OCI-M2 (cell line): ENCODE measurements around the gene DGLUCY.
"Not testable (repeated sequence)": the region's sequence is repeated elsewhere in the genome, so short reads cannot be mapped to it uniquely, and the experiment has no call there.

Source experiments
- DNase-seq: peaks from one replicate; lab custom pipeline; 2025; ENCODE audit not compliant: unreplicated experiment; lab: John Stamatoyannopoulos, UW

The DGLUCY gene

DNA sequence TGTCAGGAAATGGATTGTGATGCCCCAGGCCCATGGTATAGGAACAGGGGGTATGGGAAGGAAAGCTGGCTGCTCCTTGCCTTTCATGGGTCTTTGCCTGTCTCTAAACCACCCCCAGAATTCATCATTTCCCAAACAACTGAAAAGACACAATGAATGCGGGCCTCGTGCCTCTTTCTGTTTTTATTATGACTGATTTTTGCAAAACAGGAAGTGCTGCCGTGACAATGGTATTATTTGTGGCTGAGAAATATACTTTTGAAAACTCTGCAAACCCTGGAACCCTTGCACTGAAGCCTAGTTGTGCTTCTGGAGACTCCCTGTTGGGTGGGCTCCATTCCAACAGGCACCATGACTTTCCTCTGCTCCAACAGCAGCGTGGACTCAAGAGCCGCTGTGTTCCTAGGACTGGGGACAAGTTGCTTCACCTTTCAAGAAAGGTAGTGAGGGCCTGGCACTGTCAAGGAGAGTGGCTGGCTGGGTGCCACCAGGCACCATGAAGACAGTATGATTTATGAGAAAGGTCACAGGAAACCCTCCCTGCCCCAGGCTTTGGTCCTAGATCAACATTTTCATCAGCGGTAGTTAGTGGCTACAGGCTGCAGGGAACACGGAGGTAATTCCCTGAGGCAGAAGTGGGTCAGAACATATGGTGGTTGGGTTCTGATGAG, 4.8 kb upstream of the DGLUCY start:
- DNase-seq = no peak

DNA sequence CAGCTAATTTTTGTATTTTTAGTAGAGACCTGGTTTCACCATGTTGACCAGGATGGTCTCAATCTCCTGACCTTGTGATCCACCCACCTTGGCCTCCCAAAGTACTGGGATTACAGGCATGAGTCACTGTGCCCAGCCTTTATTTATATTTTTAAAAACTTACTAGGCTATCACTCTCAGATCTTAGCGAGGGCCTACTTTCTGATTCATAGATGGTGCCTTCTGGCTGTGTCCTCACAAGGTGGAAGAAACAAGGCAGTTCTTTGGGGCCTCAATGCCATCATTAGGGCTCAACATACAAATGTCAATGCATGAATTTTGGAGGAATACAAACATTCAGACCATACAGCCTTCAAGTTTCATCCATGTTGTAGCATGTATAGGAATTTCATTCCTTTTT, 2.4 kb upstream of the DGLUCY start:
- DNase-seq = no peak

GRCh38 chr14:91112194-91112593, 1.7 kb upstream of the DGLUCY start:
- DNase-seq = no peak

DNA sequence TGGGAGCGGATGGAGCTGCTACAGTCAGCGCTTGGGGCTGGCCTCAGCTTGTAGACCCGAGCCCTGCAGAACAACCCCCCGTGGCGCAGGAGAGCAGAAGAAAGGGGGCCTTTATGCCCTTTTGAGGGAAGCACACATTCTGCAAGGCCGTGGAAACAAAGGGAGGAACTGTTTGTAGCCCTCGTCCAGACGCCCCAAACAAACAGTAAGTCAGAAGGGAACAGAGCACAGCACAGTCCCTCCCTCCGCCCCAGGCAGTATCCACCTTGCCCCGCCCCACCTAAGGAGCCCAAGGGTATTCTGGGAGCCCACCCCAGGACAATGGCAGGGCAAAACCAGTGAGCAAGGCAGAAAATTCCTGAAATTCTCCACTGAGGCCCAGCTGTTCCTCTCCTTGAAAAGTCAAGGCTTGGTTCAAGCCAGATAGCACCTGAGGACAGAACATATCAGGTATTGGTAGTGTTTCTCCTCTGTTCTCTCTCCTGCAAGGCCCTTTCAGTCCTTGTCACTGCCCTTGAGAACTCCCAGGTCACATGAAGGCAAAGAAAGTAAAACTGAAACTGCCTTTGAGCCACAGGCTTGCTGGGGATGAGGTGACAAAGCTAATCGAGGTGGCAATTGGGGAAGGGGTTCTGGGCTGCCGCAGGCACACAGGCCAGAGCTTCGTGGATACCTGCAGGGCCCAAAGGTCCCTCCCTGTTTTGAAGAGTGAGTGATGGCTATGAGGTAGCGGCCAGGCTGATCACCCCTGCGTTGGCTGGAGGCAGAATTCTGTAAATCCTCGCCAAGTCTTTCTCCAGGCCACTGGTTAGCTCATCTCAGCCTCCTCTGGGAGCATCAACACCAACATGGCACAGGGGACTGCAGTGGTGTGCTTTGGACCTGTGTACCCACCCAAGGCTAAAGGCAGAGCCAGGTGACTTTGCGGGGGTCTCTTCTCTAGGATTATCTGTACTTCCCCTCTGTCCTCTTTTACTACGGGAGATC, 499 bp downstream of the DGLUCY start:
- peak; percentile 84 for DNase-seq

GRCh38 chr14:91115986-91116770, 2.3 kb downstream of the DGLUCY start:
- no peak for DNase-seq

DNA sequence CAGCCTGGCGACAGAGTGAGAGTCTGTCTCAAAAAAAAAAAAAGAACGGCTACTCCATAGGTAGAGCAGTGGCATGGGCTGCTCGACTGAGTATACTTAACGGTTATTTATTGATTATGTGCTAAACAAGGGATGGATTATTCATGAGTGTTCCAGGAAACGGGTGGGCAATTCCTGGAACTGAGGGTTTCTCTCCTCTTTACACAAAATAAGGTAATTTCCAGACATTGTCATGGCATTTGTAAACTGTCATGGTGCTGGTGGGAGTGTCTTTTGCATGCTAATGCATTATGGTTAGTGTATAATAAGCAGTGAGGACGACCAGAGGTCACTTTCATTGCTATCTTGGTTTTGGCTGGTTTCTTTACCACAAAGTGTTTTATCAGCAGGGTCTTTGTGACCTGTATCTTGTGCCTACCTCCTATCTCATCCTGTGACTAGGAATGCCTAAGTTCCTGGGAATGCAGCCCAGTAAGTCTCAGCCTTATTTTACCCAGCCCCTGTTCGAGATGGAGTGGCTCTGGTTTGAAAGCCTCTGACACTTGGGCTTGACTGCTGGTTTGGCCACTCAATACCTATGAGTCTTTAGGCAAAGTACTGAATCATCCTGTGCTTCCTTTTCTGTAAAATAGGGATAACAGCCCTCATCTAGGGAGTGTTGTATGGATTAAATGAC, 3.2 kb downstream of the DGLUCY start:
- DNase-seq = no peak

DNA sequence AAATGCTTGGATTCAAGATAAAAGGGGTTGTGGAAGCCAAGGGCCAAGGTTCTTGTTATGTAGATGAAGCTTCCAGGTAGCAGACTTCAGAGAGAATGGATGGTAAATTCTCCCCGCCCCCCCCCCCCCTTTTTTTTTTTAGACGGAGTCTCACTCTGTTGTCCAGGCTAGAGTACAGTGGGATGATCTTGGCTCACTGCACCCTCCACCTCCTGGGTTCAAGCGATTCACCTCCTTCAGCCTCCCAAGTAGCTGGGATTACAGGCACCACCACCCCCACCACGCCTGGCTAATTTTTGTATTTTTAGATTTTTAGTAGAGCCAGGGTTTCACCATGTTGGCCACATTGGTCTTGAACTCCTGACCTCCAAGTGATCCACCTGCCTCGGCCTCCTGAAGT, 4.1 kb downstream of the DGLUCY start:
- no peak for DNase-seq

GRCh38 chr14:91118511-91119068, 4.7 kb downstream of the DGLUCY start:
- no peak for DNase-seq

- DNase-seq = no peak
These were observed 5.9 kb downstream of the DGLUCY start for GRCh38 chr14:91119556-91120311.

GRCh38 chr14:91123201-91123600, 9.3 kb downstream of the DGLUCY start:
- DNase-seq = no peak

DNA sequence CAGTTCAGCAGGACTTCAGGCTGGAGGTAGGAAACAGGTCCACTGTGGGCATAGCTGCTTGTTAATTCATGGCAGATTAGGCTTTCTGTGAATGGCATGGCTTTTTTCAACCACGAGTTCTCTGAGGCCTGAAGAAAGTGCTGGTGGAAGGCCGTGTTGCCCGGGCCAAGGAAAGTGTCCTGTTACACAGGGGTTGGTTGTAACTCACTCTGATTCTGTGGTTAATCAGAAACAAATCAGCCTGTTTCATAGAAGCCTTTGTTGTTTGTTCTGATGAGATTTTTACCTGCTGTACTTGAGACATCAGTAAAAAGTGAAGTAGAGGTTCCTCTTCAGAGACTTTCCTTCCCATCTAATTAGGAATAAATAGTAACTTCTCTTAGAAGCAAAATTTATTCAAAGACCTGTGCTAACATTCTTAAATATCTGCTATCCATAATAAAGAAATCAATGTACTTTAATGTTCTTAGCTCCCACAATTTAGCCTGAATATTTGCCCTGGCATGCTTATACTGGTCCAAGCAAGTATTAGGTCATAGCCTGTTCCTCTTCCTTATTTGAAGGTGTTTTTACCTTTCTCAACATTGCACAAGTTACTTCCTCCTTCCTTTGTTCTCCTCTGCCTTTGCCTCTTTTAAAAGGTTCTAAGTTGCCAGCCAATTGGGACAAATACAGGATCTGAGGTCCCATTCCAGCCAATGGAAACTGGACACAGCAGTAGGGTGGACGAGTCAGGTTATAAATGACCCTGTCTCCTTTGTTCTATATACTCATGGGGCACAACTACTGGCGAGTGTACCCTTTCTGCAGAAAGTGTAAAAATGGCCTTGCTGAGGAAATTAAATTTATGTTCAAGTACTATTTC, 10.8 kb downstream of the DGLUCY start:
- DNase-seq = not testable (repeated sequence)

DNA sequence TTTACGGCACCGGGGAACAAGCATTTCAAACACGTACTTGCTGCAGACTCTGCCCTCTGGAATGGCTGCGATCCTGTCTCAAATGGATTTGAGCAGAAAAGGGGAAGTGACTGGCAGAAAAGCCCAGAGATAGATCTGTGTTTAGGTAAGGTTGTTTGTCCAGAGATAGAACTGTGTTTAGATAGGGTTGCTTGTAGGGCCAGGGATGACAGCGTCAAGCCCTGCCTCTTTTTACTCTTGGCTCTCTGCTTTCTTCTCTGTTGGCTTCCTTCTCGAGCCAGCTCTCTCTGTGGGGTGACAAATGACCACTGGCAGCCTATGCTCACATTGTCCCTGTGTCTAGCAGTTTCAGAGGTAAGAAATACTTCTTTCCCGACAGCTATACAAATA, 11.4 kb downstream of the DGLUCY start:
- DNase-seq = no peak

DNA sequence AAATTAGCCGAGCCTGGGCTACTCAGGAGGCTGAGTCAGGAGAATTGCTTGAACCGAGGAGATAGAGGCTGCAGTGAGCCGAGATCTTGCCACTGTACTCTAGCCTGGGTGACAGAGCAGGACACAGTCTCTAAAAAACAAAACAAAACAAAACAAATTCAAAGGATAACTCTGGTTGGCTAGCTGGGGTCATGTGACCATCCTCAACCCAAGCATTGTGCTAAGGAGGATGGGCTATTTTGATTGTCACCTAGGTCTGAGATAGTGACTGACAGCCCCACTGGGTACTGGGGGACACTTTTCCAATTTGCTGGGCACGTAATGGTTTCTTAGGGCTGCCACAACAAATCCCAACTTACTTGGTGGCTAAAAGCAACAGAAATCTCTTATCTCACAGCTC, 11.9 kb downstream of the DGLUCY start:
- no peak for DNase-seq

- no peak for DNase-seq
These were observed 12.9 kb downstream of the DGLUCY start for GRCh38 chr14:91126761-91127160.

GRCh38 chr14:91127401-91127801, 13.5 kb downstream of the DGLUCY start:
- no peak for DNase-seq

DNA sequence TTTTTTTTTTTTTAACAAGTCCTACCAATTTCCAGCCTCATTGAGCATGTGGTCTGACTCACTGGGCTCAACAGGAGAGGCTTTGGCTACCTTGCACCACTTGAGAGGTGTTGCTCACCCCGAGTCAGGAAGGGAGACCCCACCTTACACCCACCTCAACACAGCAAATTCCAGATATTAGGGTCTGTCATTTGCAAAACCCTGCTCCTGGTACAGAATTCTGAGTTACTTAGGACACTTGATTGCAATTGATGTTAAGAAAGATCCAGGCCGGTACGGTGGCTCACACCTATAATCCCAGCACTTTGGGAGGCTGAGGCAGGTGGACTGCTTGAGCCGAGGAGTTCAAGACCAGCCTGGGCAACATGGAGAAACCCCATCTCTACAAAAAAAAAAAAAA, 14.1 kb downstream of the DGLUCY start:
- DNase-seq = no peak

DNA sequence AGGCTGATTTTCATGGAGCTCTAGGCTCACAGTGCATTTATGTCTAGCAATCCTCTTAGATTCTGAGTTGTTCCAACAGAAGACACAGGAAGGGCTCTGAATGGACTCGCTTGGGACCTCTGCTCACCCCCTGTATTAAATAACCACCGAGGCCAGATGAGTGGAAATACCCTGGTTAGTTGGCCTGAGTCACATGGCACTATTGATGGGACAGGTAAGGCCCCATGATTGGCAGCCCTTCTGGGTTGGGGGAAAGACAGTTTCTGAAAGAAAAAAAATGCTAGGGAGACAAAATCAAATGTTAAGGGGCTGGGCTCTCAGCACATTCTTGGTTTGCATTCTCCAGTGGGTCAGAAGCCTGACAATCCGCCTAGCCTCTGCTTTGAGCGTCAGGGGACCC, 14.8 kb downstream of the DGLUCY start:
- DNase-seq = no peak

GRCh38 chr14:91129261-91129660, 15.4 kb downstream of the DGLUCY start:
- no peak for DNase-seq

GRCh38 chr14:91135039-91135438, 21.2 kb downstream of the DGLUCY start:
- no peak for DNase-seq
